ENCODE data around the gene MPI. TPM values are rescaled to one million over a fixed set of nuclear protein-coding genes. Genes with fewer than 3 reads are reported as not detected.

Gene MPI, protein sequence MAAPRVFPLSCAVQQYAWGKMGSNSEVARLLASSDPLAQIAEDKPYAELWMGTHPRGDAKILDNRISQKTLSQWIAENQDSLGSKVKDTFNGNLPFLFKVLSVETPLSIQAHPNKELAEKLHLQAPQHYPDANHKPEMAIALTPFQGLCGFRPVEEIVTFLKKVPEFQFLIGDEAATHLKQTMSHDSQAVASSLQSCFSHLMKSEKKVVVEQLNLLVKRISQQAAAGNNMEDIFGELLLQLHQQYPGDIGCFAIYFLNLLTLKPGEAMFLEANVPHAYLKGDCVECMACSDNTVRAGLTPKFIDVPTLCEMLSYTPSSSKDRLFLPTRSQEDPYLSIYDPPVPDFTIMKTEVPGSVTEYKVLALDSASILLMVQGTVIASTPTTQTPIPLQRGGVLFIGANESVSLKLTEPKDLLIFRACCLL
- 27.0 to 40.6 TPM (median 30.8 TPM) in 5 replicates for total RNA-seq (2022; extraction: Qiagen RNA extraction)

DNA sequence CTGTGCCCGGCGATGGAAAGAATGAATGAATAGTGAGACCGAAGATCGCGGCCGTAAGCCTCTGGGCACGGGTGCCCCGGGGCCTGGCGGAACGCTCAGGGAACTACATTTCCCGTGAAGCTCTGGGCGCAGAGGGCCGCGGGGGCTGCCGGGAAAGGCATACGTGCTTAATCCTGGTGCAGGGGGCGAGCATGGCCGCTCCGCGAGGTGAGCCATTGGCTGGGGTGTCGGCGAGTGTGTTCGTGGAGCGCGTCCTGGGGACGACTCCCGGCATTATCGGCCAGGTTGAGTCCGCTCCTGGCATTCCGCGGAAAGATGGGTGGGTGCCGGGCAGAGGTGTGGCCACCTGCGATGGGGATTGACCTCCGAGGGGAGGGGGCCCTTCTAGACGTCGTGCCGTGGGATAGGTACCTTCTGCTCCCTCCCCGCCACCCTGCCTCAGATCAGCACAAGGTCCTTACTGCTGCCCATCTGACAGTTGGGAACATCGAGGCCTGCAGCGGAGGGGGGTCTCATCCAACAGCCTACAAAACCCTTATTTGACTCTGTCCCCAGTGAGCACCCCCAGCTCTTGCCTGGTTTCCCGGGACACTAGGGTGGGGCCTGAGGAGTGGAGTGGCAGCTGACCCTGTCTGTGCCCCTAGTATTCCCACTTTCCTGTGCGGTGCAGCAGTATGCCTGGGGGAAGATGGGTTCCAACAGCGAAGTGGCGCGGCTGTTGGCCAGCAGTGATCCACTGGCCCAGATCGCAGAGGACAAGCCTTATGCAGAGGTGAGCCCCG is at the start of gene MPI:
Gene MPI, plus strand, starts transcription at position 160 of the 782 bp plus-strand sequence. Its CDS starts 32 bp downstream, at position 192.

DNA sequence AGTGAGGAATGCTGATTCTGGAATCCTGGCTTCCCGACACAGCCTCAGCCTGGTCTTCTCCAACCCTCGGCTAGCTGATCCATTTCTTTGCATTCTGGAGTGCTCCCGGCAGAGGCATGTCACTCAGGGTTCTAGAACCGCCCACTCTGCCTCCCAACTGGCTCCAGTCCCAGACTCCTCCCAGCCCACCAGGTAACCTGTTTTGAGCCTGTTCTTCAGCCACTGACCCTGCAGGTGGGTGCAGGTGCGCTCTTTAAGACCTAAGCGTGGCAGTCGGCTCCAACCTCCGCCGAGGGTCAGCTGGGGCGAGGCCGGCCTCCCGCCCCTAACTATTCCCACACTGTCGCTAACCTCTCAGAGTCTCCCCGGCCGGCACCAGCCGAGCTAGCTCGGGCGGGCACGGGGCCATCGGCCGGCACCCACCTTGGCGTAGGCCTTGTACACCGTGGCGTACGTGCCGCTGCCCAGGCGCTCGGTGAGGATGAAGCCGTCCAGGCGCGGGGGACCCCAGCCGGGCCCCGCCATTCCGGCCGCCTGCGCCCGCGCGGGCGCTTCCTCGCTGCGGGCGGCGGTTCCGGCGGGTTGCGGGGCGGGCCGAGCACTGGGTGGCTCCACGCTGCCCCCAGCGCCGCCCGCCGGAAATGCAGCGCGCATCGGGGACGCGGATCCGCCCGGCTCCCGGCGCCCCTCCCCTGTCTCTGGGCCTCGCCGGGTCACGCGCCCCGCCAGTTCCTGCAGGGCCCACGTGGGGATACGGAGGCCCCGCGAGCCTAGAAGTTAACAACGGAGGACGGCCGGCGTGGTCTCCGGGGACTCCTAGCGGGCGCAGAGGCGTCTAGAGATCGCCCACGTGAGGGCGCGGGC is 47.0 kb upstream of the MPI start, which contains the start of gene ULK3:
Gene ULK3, minus strand, starts transcription at position 576 of the 864 bp plus-strand sequence. Its CDS starts 51 bp downstream, at position 525.

DNA sequence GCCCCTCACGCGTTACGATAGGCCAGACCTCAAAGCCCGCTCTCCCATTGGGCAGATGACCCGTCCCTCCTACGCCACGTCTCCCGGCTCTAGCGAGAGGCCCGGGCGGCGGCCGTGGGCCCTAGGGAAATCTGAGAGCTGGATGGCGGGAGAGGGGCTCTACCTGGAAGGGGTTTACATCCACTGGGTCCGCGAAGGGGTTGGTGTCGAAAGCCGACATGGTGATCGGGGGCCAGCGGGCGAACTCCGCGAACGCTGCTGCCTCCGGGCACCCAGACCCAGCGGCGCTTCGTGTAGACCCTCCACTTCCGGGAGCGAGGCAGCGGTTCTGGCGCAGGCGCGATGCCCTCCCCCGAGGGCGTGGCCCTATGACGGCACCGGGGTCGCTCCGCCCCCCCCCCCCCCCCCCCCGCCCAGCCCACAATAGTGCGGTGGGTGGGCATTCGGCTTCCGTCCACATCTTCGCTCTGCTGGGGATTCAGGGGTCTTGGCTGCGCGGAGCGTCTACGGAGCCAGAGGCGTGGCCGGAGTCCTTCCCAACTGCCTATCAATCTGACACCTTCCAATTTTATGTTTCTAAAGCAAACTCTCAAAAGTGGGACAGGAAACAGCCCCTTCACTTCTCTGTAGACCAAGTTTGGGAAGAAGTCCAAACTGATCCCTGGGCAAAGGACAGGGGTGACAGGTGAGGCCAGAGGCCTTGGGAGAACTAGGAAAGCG is 16.6 kb upstream of the MPI start, which contains the start of gene SCAMP2:
Gene SCAMP2, minus strand, starts transcription at position 330 of the 720 bp plus-strand sequence. Its CDS starts 110 bp downstream, at position 220.

DNA sequence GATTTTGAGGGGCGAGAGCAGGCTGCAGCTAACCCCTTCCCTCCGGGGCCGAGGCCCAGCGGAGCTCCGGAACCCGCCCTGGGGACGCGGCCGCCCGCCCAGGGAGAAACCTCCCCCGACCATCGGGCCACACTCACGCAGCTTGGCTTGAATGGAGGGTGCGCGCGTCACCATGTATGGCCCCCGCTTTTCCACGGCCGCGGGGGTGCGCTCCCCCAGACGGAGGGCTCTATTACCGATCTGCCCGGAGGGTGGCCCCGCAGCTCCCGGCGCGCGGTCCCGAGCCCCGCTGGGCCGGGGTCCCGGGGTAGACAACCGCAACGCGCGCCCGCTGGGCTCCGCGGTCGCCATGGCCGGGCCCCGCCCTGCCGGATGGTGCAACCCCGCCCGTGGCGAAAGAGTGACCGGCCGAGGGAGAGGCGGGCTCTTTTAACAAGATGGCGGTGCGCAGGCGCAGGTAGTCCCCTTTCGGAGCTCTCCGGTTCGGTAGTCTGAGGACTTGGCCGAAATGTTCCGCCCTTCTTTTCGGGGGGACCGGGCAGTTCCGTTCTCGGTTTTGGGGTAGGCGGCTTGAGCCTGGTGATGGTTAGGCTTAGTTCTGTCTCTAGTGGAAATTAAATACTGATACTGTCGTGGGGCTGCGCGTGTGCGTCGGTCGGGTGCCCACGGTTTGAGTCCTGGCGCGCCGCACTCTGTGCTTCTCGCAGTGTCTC is 16.8 kb downstream of the MPI start, which contains the start of gene FAM219B:
Gene FAM219B, minus strand, starts transcription at position 402 of the 713 bp plus-strand sequence. Its CDS starts 51 bp downstream, at position 351.

DNA sequence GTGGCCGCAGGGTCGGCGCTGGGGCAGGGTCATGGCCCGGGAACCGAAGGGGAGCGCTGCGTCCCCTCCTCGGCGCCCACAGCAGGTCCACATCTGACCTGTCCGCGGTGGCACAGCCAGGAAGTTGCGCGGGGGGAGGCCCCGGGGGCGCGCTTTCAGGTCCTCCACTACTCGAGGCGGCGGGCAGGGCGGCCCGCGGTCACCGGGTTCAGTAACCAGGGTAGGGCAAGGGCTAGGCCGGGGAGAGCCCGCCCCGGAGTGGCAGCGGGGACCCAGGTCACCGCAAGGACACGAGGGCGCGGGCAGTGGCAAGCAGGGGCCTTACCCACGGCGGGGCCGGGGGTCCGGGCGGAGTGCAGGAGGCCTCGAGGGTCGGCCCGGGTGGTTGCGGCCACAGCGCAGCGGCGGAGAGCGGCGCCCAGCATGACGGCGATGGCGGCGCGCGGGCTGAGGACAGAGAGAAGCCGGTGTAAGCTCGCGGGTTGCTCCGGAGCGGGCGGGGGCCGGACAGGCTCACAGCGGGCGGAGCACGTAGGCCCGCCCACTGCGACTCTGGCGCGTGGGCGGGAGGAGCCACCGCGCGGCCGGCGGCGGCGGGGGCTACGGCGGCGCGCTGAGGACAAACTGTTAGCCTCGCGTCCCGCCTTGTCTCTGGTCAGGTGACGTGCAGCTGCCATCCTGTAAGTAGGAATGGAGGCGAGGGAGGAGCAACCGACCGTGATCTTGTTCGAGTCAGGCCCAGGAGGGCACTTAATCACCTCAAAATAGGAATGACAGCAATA is 47.9 kb downstream of the MPI start, which contains the start of gene COX5A:
Gene COX5A, minus strand, starts transcription at position 484 of the 782 bp plus-strand sequence. Its CDS starts 59 bp downstream, at position 425.

Other genes starting within 250 kb of the MPI start
- gene EDC3, start 194.0 kb upstream of the MPI start, total RNA-seq (2022; extraction: Qiagen RNA extraction), result 18.0 to 23.2 TPM (median 21.9 TPM) in 5 replicates
- 1.2 to 2.2 TPM (median 1.6 TPM) in 5 replicates for gene CYP1A1, start 164.5 kb upstream of the MPI start, total RNA-seq (2022; extraction: Qiagen RNA extraction)
- gene CYP1A2, start 141.2 kb upstream of the MPI start, total RNA-seq (2022; extraction: Qiagen RNA extraction), result not detected in 5 replicates
- gene CSK, start 108.0 kb upstream of the MPI start, total RNA-seq (2022; extraction: Qiagen RNA extraction), result 56.3 to 65.7 TPM (median 62.4 TPM) in 5 replicates
- gene LMAN1L, start 77.2 kb upstream of the MPI start, total RNA-seq (2022; extraction: Qiagen RNA extraction), result not detected in 5 replicates
- gene CPLX3, start 63.4 kb upstream of the MPI start, total RNA-seq (2022; extraction: Qiagen RNA extraction), result 0.08 to 0.09 TPM in 2 of 5 replicates, not detected in the others
- gene ULK3, start 46.9 kb upstream of the MPI start, total RNA-seq (2022; extraction: Qiagen RNA extraction), result 26.3 to 39.5 TPM (median 33.7 TPM) in 5 replicates
- 54.9 to 66.9 TPM (median 64.2 TPM) in 5 replicates for gene SCAMP2, start 16.7 kb upstream of the MPI start, total RNA-seq (2022; extraction: Qiagen RNA extraction)
- gene FAM219B, start 16.8 kb downstream of the MPI start, total RNA-seq (2022; extraction: Qiagen RNA extraction), result 30.3 to 41.3 TPM (median 34.9 TPM) in 5 replicates
- gene COX5A, start 48.0 kb downstream of the MPI start, total RNA-seq (2022; extraction: Qiagen RNA extraction), result 526 to 592 TPM (median 554 TPM) in 5 replicates
- gene RPP25, start 66.7 kb downstream of the MPI start, total RNA-seq (2022; extraction: Qiagen RNA extraction), result 18.9 to 28.4 TPM (median 26.6 TPM) in 5 replicates
- 10.3 to 14.6 TPM (median 12.4 TPM) in 5 replicates for gene SCAMP5, start 105.5 kb downstream of the MPI start, total RNA-seq (2022; extraction: Qiagen RNA extraction)
- 18.0 to 21.6 TPM (median 18.2 TPM) in 5 replicates for gene PPCDC, start 133.5 kb downstream of the MPI start, total RNA-seq (2022; extraction: Qiagen RNA extraction)